IPS-15b (cell line): Measurements from ENCODE around the gene CD59.

ENCODE experiments used
- H3K27me3 ChIP-seq: one replicate; pipeline ENCODE4 v1.6.1; 2013; ENCODE audit warnings: low read length; ENCODE audit not compliant: control insufficient read depth, insufficient read depth
- H3K36me3 ChIP-seq: one replicate; pipeline ENCODE4 v1.6.1; 2013; ENCODE audit warnings: low read length; ENCODE audit not compliant: control insufficient read depth, insufficient read depth
- H3K4me1 ChIP-seq: one replicate; pipeline ENCODE4 v1.6.1; 2013; ENCODE audit warnings: mild to moderate bottlenecking, low read length; ENCODE audit not compliant: control insufficient read depth, insufficient read depth
- H3K4me3 ChIP-seq: one replicate; pipeline ENCODE4 v1.5.1; 2013; ENCODE audit warnings: low read depth, low read length
- H3K9ac ChIP-seq: one replicate; pipeline ENCODE4 v1.6.1; 2013; ENCODE audit warnings: low read depth, mild to moderate bottlenecking, low read length
- H3K9me3 ChIP-seq: one replicate; pipeline ENCODE4 v1.6.1; 2013; ENCODE audit warnings: mild to moderate bottlenecking, low read length; ENCODE audit not compliant: control insufficient read depth, insufficient read depth

The CD59 gene

GRCh38 chr11:33657757-33658156 lies 78.5 kb downstream of the CD59 start:
- H3K9ac ChIP-seq = no peak overlapping the region
- no peaks in the 10 kb centered on the region for H3K36me3 ChIP-seq

GRCh38 chr11:33656768-33657167 lies 79.5 kb downstream of the CD59 start:
- H3K9me3 ChIP-seq = no peaks in the 10 kb centered on the region
- H3K4me3 ChIP-seq = no peak overlapping the region
- H3K9ac ChIP-seq = no peak overlapping the region
- H3K36me3 ChIP-seq = no peaks in the 10 kb centered on the region
- H3K27me3 ChIP-seq = no peaks in the 10 kb centered on the region
- H3K4me1 ChIP-seq = peaks cover 3% of the 10 kb centered on the region

More at GRCh38 chr11:33657757-33658156, 78.5 kb downstream of the CD59 start:
- H3K27me3 ChIP-seq = no peaks in the 10 kb centered on the region
- H3K9me3 ChIP-seq = no peaks in the 10 kb centered on the region
- no peak overlapping the region for H3K4me3 ChIP-seq
- H3K4me1 ChIP-seq = peaks cover 8% of the 10 kb centered on the region

GRCh38 chr11:33655842-33656600 lies 80.2 kb downstream of the CD59 start:
- no peak overlapping the region for H3K4me3 ChIP-seq
- no peak overlapping the region for H3K9ac ChIP-seq
- H3K4me1 ChIP-seq = peaks cover 7% of the 10 kb centered on the region

GRCh38 chr11:33654594-33654993 lies 81.6 kb downstream of the CD59 start:
- H3K4me1 ChIP-seq = peaks cover 7% of the 10 kb centered on the region
- H3K4me3 ChIP-seq = no peak overlapping the region
- H3K27me3 ChIP-seq = no peaks in the 10 kb centered on the region
- H3K9me3 ChIP-seq = no peaks in the 10 kb centered on the region
- no peak overlapping the region for H3K9ac ChIP-seq
- no peaks in the 10 kb centered on the region for H3K36me3 ChIP-seq

More at GRCh38 chr11:33655842-33656600, 80.2 kb downstream of the CD59 start:
- Histone ChIP-seq H3K9me3 (no peaks in the 10 kb centered on the region), H3K36me3 (no peaks in the 10 kb centered on the region), H3K27me3 (no peaks in the 10 kb centered on the region)
